Astrocyte of the spinal cord (primary cell): ENCODE data around the gene PXN.
A peak's percentile ranks its signal among the peaks of the same experiment; 100 is the strongest.

Experiments
- DNase-seq: peaks from one replicate; pipeline ENCODE4 v3.0.0; 2011; ENCODE audit warnings: low read depth, low spot score
- H3K4me3 ChIP-seq: 2 replicates; pipeline ENCODE4 v1.5.1; 2011; ENCODE audit warnings: low read depth, mild to moderate bottlenecking, low read length, moderate library complexity
- CTCF ChIP-seq: IDR thresholded peaks from 2 replicates; pipeline ENCODE4 v1.5.1; 2012; ENCODE audit warnings: low read depth, mild to moderate bottlenecking, low read length, inconsistent platforms
- in situ Hi-C: cut with HindIII; loops from 2 replicates; pipeline ENCODE4 v1.10.0; 2017; ENCODE audit warnings: low sequenced_read_pairs

Gene PXN

GRCh38 chr12:120265473-120266179 is at the start of gene PXN:
TSS of gene PXN (minus strand) at chr12:120265730. CDS start at chr12:120265629, 101 bp downstream.
- in situ Hi-C loops: no loop called here
- peak; percentile 68 for DNase-seq
- TF ChIP-seq CTCF: peak; percentile 74
- H3K4me3 ChIP-seq: peak within 1 kb of the TSS; percentile 93

GRCh38 chr12:120314220-120314619 is 48.7 kb upstream of the PXN start:
- in situ Hi-C loops: no loop called here
- H3K4me3 ChIP-seq: no peak overlapping the region
- peak; percentile 34 for TF ChIP-seq CTCF
- DNase-seq: no peak

- DNase-seq: peak; percentile 94
- in situ Hi-C loops: no loop called here
- peak within 1 kb of the TSS; percentile 75 for H3K4me3 ChIP-seq
- peak; percentile 88 for TF ChIP-seq CTCF
Observed at GRCh38 chr12:120301962-120302815, 36.7 kb upstream of the PXN start, which contains the start of gene SIRT4. TSS of gene SIRT4 (plus strand) at chr12:120302321. CDS start at chr12:120303562, 1,241 bp downstream.

GRCh38 chr12:120292661-120293531 is 27.4 kb upstream of the PXN start, which contains the start of gene RNU4-1:
TSS of gene RNU4-1 (minus strand) at chr12:120293237.
- DNase-seq: peak; percentile 97
- TF ChIP-seq CTCF: no peak
- peak within 1 kb of the TSS; percentile 56 for H3K4me3 ChIP-seq
- in situ Hi-C loops: no loop called here

GRCh38 chr12:120292411-120292660 is 26.8 kb upstream of the PXN start:
- TF ChIP-seq CTCF: no peak
- in situ Hi-C loops: no loop called here
- DNase-seq: no peak
- H3K4me3 ChIP-seq: peak overlapping the region; percentile 56
